Loucy (cell line): ENCODE results near the gene OSBPL1A.

ENCODE experiments used
- CTCF ChIP-seq: fragments of 200-600 bp; sonication (generic); conservative IDR thresholded peaks from 2 replicates; pipeline ENCODE4 v1.5.1; 2014; ENCODE audit warnings: mild to moderate bottlenecking, antibody characterized with exemption, low read length
- EZH2phosphoT487 ChIP-seq: fragments of 200-600 bp; IDR thresholded peaks from 2 replicates; pipeline ENCODE4 v1.6.1; 2018; ENCODE audit warnings: antibody characterized with exemption, mild to moderate bottlenecking, moderate library complexity, borderline replicate concordance

GRCh38 chr18:24239341-24239740 is 158.3 kb downstream of the OSBPL1A start:
- no peak for TF ChIP-seq CTCF
- TF ChIP-seq EZH2phosphoT487: no peak
